Measurements from ENCODE around the gene C1QTNF1. TPM values are rescaled to one million over a fixed set of nuclear protein-coding genes. Genes with fewer than 3 reads are reported as not detected.

The C1QTNF1 gene
- polyA plus RNA-seq, 1 donor (not counting 4 experiments of a cell fraction or from before 2014, with no cell fraction given): 6.6 TPM

- FAIRE-seq: no peak
- H3K27me3 ChIP-seq (ENCODE audit: control insufficient read depth, extremely low read depth, insufficient read depth, low read length): peaks cover 27% of the 10 kb centered on the region
- DNase-seq (ENCODE audit: low read depth, low spot score): no peak
Observed at GRCh38 chr17:79091226-79091670, 67.3 kb downstream of the C1QTNF1 start.

GRCh38 chr17:79092567-79092966 lies 68.6 kb downstream of the C1QTNF1 start:
- H3K4me3 ChIP-seq (ENCODE audit: control insufficient read depth in 2 of 3, extremely low read depth in 1 of 3, insufficient read depth in 2 of 3, low read depth in 1 of 3, low read length in 3 of 3): no peak overlapping the region
- H3K27me3 ChIP-seq (ENCODE audit: control insufficient read depth, extremely low read depth, insufficient read depth, low read length): peaks cover 37% of the 10 kb centered on the region
- peaks cover 3% of the 10 kb centered on the region for H4K20me1 ChIP-seq (ENCODE audit: control insufficient read depth, extremely low read depth, insufficient read depth, low read length)
- TF ChIP-seq EZH2 (IDR thresholded peaks at IDR 0.05; ENCODE audit: low read length): no peak
- TF ChIP-seq CTCF (optimal IDR thresholded peaks at IDR 0.05 in 1 of 3, IDR thresholded peaks at IDR 0.05 in 1 of 3, conservative IDR thresholded peaks at IDR 0.05 in 1 of 3; ENCODE audit: extremely low read depth in 1 of 3, insufficient read depth in 2 of 3, low read length in 3 of 3): no peak
- no peak overlapping the region for H2AFZ ChIP-seq (ENCODE audit: control insufficient read depth, low read length)
- no peak overlapping the region for H3K9ac ChIP-seq (ENCODE audit: control insufficient read depth, extremely low read depth, insufficient read depth, low read length)
- no peaks in the 10 kb centered on the region for H3K9me1 ChIP-seq (ENCODE audit: control insufficient read depth, extremely low read depth, insufficient read depth, low read length)
- H3K79me2 ChIP-seq (ENCODE audit: control insufficient read depth, insufficient read depth, low read length): no peaks in the 10 kb centered on the region
- dilution Hi-C loops (cut with MboI; ENCODE audit: extremely low pct_ligation_motif_present, low sequenced_read_pairs): no loop called here
- no peak overlapping the region for H3K4me2 ChIP-seq (ENCODE audit: control insufficient read depth, extremely low read depth, insufficient read depth, low read depth, low read length)
- H3K4me1 ChIP-seq (ENCODE audit: control insufficient read depth, extremely low read depth, insufficient read depth, low read length): peaks cover 14% of the 10 kb centered on the region
- H3K36me3 ChIP-seq (ENCODE audit: control insufficient read depth in 2 of 2, extremely low read depth in 1 of 2, insufficient read depth in 2 of 2, low read length in 2 of 2): no peaks in the 10 kb centered on the region
- no peak for FAIRE-seq
- no peak overlapping the region for H3K27ac ChIP-seq (ENCODE audit: control insufficient read depth, insufficient read depth, low read length)
- DNase-seq (ENCODE audit: low read depth, low spot score): no peak
- no peaks in the 10 kb centered on the region for H3K9me3 ChIP-seq (ENCODE audit: control insufficient read depth, low read depth, low read length)

More at GRCh38 chr17:79091226-79091670, 67.3 kb downstream of the C1QTNF1 start:
- Histone ChIP-seq H3K9ac (ENCODE audit: control insufficient read depth, extremely low read depth, insufficient read depth, low read length) (no peak overlapping the region), H3K4me1 (ENCODE audit: control insufficient read depth, extremely low read depth, insufficient read depth, low read length) (peaks cover 14% of the 10 kb centered on the region), H3K79me2 (ENCODE audit: control insufficient read depth, insufficient read depth, low read length) (no peaks in the 10 kb centered on the region), H3K9me3 (ENCODE audit: control insufficient read depth, low read depth, low read length) (no peaks in the 10 kb centered on the region), H4K20me1 (ENCODE audit: control insufficient read depth, extremely low read depth, insufficient read depth, low read length) (peaks cover 7% of the 10 kb centered on the region), H3K36me3 (ENCODE audit: control insufficient read depth in 2 of 2, extremely low read depth in 1 of 2, insufficient read depth in 2 of 2, low read length in 2 of 2) (peaks cover 0 to 1% of the 10 kb centered on the region in 2 experiments), H3K27ac (ENCODE audit: control insufficient read depth, insufficient read depth, low read length) (no peak overlapping the region), H3K4me3 (ENCODE audit: control insufficient read depth in 2 of 3, extremely low read depth in 1 of 3, insufficient read depth in 2 of 3, low read depth in 1 of 3, low read length in 3 of 3) (no peak overlapping the region), H2AFZ (ENCODE audit: control insufficient read depth, low read length) (no peak overlapping the region), H3K4me2 (ENCODE audit: control insufficient read depth, extremely low read depth, insufficient read depth, low read depth, low read length) (no peak overlapping the region), H3K9me1 (ENCODE audit: control insufficient read depth, extremely low read depth, insufficient read depth, low read length) (no peaks in the 10 kb centered on the region)
- TF ChIP-seq EZH2 (IDR thresholded peaks at IDR 0.05; ENCODE audit: low read length): no peak
- TF ChIP-seq CTCF (optimal IDR thresholded peaks at IDR 0.05 in 1 of 3, IDR thresholded peaks at IDR 0.05 in 1 of 3, conservative IDR thresholded peaks at IDR 0.05 in 1 of 3; ENCODE audit: extremely low read depth in 1 of 3, insufficient read depth in 2 of 3, low read length in 3 of 3): no peak
- dilution Hi-C loops (cut with MboI; ENCODE audit: extremely low pct_ligation_motif_present, low sequenced_read_pairs): no loop called here
